GM12801 (cell line): ENCODE measurements around the gene KCTD16.

ENCODE experiments used
- TF ChIP-seq, protein P1 (sequence below): IDR thresholded peaks from one replicate; pipeline ENCODE4 v1.5.1; 2011; ENCODE audit warnings: control low read depth; ENCODE audit not compliant: insufficient read length; ENCODE audit errors: extremely low read depth

Gene KCTD16

DNA sequence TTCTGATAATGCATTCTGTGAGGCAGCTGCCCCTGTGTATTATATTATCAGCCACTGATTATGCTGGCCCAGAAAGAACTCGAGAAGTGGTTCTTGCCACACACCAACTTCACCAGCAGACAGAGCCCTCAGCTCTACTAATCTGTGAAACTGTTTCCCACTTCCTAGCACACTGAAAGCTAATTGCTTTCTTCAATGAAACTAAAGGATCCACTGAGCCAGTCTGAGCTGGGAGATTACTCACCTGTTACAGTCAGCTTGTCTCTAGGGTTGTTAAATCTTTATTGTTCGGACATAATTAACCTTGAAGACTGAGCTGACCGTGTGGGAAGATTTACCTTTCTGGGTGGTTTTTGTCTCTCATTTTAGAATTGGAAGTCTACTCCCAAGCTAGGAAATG, 263.2 kb downstream of the KCTD16 start:
- TF ChIP-seq, protein P1, sequence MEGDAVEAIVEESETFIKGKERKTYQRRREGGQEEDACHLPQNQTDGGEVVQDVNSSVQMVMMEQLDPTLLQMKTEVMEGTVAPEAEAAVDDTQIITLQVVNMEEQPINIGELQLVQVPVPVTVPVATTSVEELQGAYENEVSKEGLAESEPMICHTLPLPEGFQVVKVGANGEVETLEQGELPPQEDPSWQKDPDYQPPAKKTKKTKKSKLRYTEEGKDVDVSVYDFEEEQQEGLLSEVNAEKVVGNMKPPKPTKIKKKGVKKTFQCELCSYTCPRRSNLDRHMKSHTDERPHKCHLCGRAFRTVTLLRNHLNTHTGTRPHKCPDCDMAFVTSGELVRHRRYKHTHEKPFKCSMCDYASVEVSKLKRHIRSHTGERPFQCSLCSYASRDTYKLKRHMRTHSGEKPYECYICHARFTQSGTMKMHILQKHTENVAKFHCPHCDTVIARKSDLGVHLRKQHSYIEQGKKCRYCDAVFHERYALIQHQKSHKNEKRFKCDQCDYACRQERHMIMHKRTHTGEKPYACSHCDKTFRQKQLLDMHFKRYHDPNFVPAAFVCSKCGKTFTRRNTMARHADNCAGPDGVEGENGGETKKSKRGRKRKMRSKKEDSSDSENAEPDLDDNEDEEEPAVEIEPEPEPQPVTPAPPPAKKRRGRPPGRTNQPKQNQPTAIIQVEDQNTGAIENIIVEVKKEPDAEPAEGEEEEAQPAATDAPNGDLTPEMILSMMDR: no peak

GRCh38 chr5:144436007-144436406, 265.3 kb downstream of the KCTD16 start:
- TF ChIP-seq, protein P1: no peak

DNA sequence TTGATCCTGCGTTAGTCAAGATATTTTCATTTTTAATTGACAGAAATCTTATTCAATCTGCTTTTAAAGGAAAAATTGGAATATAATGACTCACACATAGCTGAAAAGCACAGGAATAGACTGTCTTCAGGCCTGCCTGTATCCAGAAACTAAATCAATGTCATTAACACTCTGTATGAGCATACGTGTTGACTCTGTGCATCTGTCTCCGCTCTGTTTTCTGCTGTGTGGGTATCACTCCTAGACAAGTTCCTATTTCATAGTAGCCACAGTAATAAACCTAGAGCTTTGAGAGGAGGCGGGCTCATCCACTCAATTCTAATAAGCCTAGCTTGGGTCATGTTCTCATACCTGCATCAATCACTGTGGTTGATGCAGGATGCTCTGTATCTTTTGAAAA, 267.6 kb downstream of the KCTD16 start:
- TF ChIP-seq, protein P1: no peak

DNA sequence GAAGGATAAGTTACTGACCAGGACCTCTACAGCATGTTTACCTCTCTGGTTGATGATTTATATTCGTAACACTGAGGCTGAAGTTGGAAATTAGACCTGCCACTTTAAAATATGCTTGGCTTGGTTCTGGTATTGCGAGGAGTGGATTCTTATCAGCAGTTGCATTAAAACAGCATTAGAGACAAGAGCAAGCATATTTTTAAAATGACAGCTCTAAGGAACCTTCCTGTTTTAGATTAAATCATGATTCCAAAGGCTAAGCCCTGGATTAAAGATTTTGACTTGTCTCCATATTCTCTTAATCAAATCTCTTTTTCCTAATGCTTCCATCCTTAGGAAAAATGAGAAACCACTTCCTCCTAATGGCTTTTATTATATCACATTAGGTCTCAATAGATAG, 277.8 kb downstream of the KCTD16 start:
- TF ChIP-seq, protein P1: no peak

- TF ChIP-seq, protein P1: no peak
Measured at GRCh38 chr5:144451187-144451973, 280.7 kb downstream of the KCTD16 start.

GRCh38 chr5:144453753-144454152, 283.1 kb downstream of the KCTD16 start:
- TF ChIP-seq, protein P1: no peak

DNA sequence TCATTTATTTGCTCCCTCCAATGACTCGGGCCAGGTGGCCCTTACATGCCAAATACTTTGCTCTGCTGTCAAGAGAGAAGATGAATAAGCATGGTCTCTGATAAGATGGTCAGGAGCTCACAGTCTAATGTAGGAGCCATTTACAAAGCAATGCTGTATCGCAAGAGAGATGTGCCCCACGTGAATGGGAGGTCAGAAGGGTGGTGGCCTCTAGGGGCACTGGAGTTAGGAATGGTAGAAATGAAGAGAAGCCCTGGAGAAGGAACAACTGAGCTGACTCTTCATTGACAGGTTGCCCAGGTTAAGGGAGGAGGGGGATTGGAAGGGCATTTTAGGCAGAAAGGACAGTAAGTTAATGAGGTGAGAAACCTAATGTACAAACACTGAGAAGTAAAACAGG, 286.5 kb downstream of the KCTD16 start:
- TF ChIP-seq, protein P1: no peak
